Measurements from ENCODE around the gene GPRIN3. TPM values are rescaled to one million over a fixed set of nuclear protein-coding genes. Genes with fewer than 3 reads are reported as not detected.

GPRIN3 gene
- total RNA-seq, 1 experiment from 2014 or later = 0.48 TPM

- H3K9me3 ChIP-seq (ENCODE audit: control insufficient read depth, low read depth, low read length) = no peaks in the 10 kb centered on the region
- no peak overlapping the region for H4K5ac ChIP-seq (ENCODE audit: insufficient read length, low read depth, low read length)
- H3K56ac ChIP-seq (ENCODE audit: insufficient read length, low read depth, low read length) = no peak overlapping the region
- no peak overlapping the region for H2AFZ ChIP-seq (ENCODE audit: low read length)
- DNase-seq = no peak
- no peak overlapping the region for H2BK5ac ChIP-seq (ENCODE audit: insufficient read length, low read length)
- no peak overlapping the region for H3K27ac Mint-ChIP-seq
- no peak overlapping the region for H2BK15ac ChIP-seq (ENCODE audit: low read depth, low read length)
- no peak overlapping the region for H3K23ac ChIP-seq (ENCODE audit: insufficient read length, low read depth, low read length)
- WGBS (ENCODE audit: extremely low coverage, insufficient read length, low lambda C conversion rate) = no CpG with 5 or more reads among the region's 4 CpGs
- H3K79me1 ChIP-seq (ENCODE audit: insufficient read depth, low read depth, low read length, poor library complexity, severe bottlenecking) = no peaks in the 10 kb centered on the region
- no peaks in the 10 kb centered on the region for H4K20me1 ChIP-seq (ENCODE audit: control insufficient read depth, insufficient read depth, insufficient read length)
- H2BK12ac ChIP-seq (ENCODE audit: insufficient read length, low read depth, low read length) = no peak overlapping the region
- TF ChIP-seq CTCF (conservative IDR thresholded peaks at IDR 0.05) = no peak
- H3K27me3 ChIP-seq (ENCODE audit: insufficient read depth, low read length) = no peaks in the 10 kb centered on the region
- H3K27ac ChIP-seq (ENCODE audit: insufficient read length, low read depth, low read length) = no peak overlapping the region
- H3K79me2 ChIP-seq (ENCODE audit: insufficient read depth, low read length) = no peaks in the 10 kb centered on the region
- no peak overlapping the region for H3K4me2 ChIP-seq (ENCODE audit: insufficient read depth, insufficient read length, low read length)
- H3T11ph ChIP-seq (ENCODE audit: low read length) = no peak overlapping the region
- H3K36me3 Mint-ChIP-seq (ENCODE audit: insufficient read depth in 1 of 3, low read depth in 3 of 3) = no peaks in the 10 kb centered on the region; a peak in 1 of 7 replicates
- H3K4me3 Mint-ChIP-seq = no peak overlapping the region
- no peak overlapping the region for H3K14ac ChIP-seq (ENCODE audit: insufficient read depth, low read length)
- H3K9me3 Mint-ChIP-seq = no peaks in the 10 kb centered on the region
- H2BK20ac ChIP-seq (ENCODE audit: low read depth, low read length, poor library complexity, severe bottlenecking) = no peak overlapping the region
- no peak overlapping the region for H3K4ac ChIP-seq (ENCODE audit: low read depth, low read length)
- H3K4me1 ChIP-seq (ENCODE audit: insufficient read depth, low read length) = no peaks in the 10 kb centered on the region
- peaks cover 3 to 11% of the 10 kb centered on the region in 2 experiments; a peak in 3 of 4 replicates for H3K4me1 Mint-ChIP-seq
- H3K18ac ChIP-seq (ENCODE audit: insufficient read length, low read depth, low read length) = no peak overlapping the region
- no peak overlapping the region for H2AK5ac ChIP-seq (ENCODE audit: insufficient read length, low read length)
- no peak overlapping the region for H2BK120ac ChIP-seq (ENCODE audit: low read depth, low read length, poor library complexity, severe bottlenecking)
- no peak overlapping the region for H3K9ac ChIP-seq (ENCODE audit: extremely low read depth, insufficient read length, low read length)
- no peak overlapping the region for H4K8ac ChIP-seq (replicated peaks; ENCODE audit: insufficient read length, low read depth, low read length)
- no peaks in the 10 kb centered on the region for H3K27me3 Mint-ChIP-seq (ENCODE audit: low read depth)
- no peak overlapping the region for H4K91ac ChIP-seq (ENCODE audit: insufficient read length, low read depth, low read length)
- no peaks in the 10 kb centered on the region for H3K23me2 ChIP-seq (ENCODE audit: insufficient read length, low read depth, low read length, poor library complexity, severe bottlenecking)
Observed at GRCh38 chr4:89279385-89279784, 28.2 kb downstream of the GPRIN3 start.

All from H9 (cell line).